MM.1S (cell line): ENCODE measurements around the gene DEPDC7.

ENCODE experiments used
- DNase-seq: peaks from one replicate; pipeline ENCODE4 v3.0.0-alpha.2; 2015
- H2AFZ ChIP-seq: fragments of 300-600 bp; sonication (generic); 2 replicates; pipeline ENCODE4 v1.6.0; 2016; ENCODE audit warnings: antibody characterized with exemption, low read length
- H3F3A ChIP-seq: fragments of 300-600 bp; sonication (generic); 2 replicates; pipeline ENCODE4 v1.6.1; 2016; ENCODE audit warnings: mild to moderate bottlenecking, antibody characterized with exemption, low read length, moderate library complexity, mixed read lengths; ENCODE audit not compliant: insufficient read depth
- H3K27ac ChIP-seq: fragments of 300-600 bp; sonication (generic); 2 replicates; pipeline ENCODE4 v1.5.1; 2016; ENCODE audit warnings: mild to moderate bottlenecking, low read length
- H3K27me3 ChIP-seq: fragments of 300-600 bp; sonication (generic); replicated peaks from 2 replicates; pipeline ENCODE4 v1.6.0; 2016; ENCODE audit warnings: low read length; ENCODE audit not compliant: insufficient read depth
- H3K36me3 ChIP-seq: fragments of 300-600 bp; sonication (generic); replicated peaks from 2 replicates; pipeline ENCODE4 v1.6.1; 2016; ENCODE audit warnings: mild to moderate bottlenecking, low read length, mixed read lengths; ENCODE audit not compliant: insufficient read depth
- H3K4me1 ChIP-seq: fragments of 300-600 bp; sonication (generic); 2 replicates; pipeline ENCODE4 v1.6.1; 2016; ENCODE audit warnings: low read length, mixed read lengths
- H3K4me2 ChIP-seq: fragments of 300-600 bp; sonication (generic); 2 replicates; pipeline ENCODE4 v1.6.0; 2016; ENCODE audit warnings: low read depth, low read length
- H3K4me3 ChIP-seq: fragments of 300-600 bp; sonication (generic); 2 replicates; pipeline ENCODE4 v1.5.1; 2016; ENCODE audit warnings: low read length, mixed read lengths
- H3K79me2 ChIP-seq: fragments of 300-600 bp; sonication (generic); 2 replicates; pipeline ENCODE4 v1.6.1; 2016; ENCODE audit warnings: mixed run types, low read length, mixed read lengths
- H3K9ac ChIP-seq: fragments of 300-600 bp; sonication (generic); 2 replicates; pipeline ENCODE4 v1.6.1; 2016; ENCODE audit warnings: low read length, mixed read lengths
- H3K9me2 ChIP-seq: fragments of 300-600 bp; sonication (generic); replicated peaks from 2 replicates; pipeline ENCODE4 v1.6.1; 2016; ENCODE audit warnings: mild to moderate bottlenecking, low read length, mixed read lengths; ENCODE audit not compliant: insufficient read depth
- H3K9me3 ChIP-seq: fragments of 300-600 bp; sonication (generic); replicated peaks from 2 replicates; pipeline ENCODE4 v1.6.1; 2016; ENCODE audit warnings: mild to moderate bottlenecking, low read length, mixed read lengths; ENCODE audit not compliant: insufficient read depth
- H4K20me1 ChIP-seq: fragments of 300-600 bp; sonication (generic); 2 replicates; pipeline ENCODE4 v1.6.1; 2016; ENCODE audit warnings: mild to moderate bottlenecking, low read length, moderate library complexity, mixed read lengths; ENCODE audit not compliant: insufficient read depth
- CTCF ChIP-seq: fragments of 300-600 bp; sonication (generic); IDR thresholded peaks from 2 replicates; pipeline ENCODE4 v1.5.1; 2016; ENCODE audit warnings: antibody characterized with exemption, low read length, mixed read lengths
- EZH2 ChIP-seq: fragments of 300-600 bp; sonication (generic); optimal IDR thresholded peaks from 2 replicates; pipeline ENCODE3; 2017; ENCODE audit warnings: low read depth, mild to moderate bottlenecking, antibody characterized with exemption, low read length, mixed read lengths
- EZH2phosphoT487 ChIP-seq: fragments of 300-600 bp; sonication (generic); IDR thresholded peaks from 2 replicates; pipeline ENCODE4 v1.6.1; 2018; ENCODE audit warnings: antibody characterized with exemption, low read length

Gene DEPDC7

GRCh38 chr11:33052231-33052630 is 36.6 kb downstream of the DEPDC7 start:
- no peak overlapping the region for H3K4me3 ChIP-seq
- H3K9me3 ChIP-seq: no peaks in the 10 kb centered on the region
- no peak overlapping the region for H3K4me2 ChIP-seq
- H2AFZ ChIP-seq: no peak overlapping the region
- TF ChIP-seq CTCF (no peak), EZH2 (no peak), EZH2phosphoT487 (no peak)
- H3K9me2 ChIP-seq: no peaks in the 10 kb centered on the region
- H3K9ac ChIP-seq: no peak overlapping the region
- H4K20me1 ChIP-seq: no peaks in the 10 kb centered on the region
- no peak for DNase-seq
- no peaks in the 10 kb centered on the region for H3K4me1 ChIP-seq
- H3K27ac ChIP-seq: no peak overlapping the region
- no peaks in the 10 kb centered on the region for H3F3A ChIP-seq
- no peaks in the 10 kb centered on the region for H3K36me3 ChIP-seq
- H3K27me3 ChIP-seq: no peaks in the 10 kb centered on the region
- no peaks in the 10 kb centered on the region for H3K79me2 ChIP-seq

- Histone ChIP-seq H3K36me3 (no peaks in the 10 kb centered on the region; the same call in 1 of the 2 replicates), H3K4me1 (no peaks in the 10 kb centered on the region), H2AFZ (no peak overlapping the region), H3K9me3 (no peaks in the 10 kb centered on the region), H3K9ac (no peak overlapping the region), H3K4me2 (no peak overlapping the region), H3F3A (no peaks in the 10 kb centered on the region), H3K27ac (no peak overlapping the region), H4K20me1 (no peaks in the 10 kb centered on the region), H3K9me2 (no peaks in the 10 kb centered on the region), H3K4me3 (no peak overlapping the region), H3K79me2 (no peaks in the 10 kb centered on the region), H3K27me3 (no peaks in the 10 kb centered on the region)
- TF ChIP-seq EZH2phosphoT487 (no peak), CTCF (no peak), EZH2 (no peak)
- no peak for DNase-seq
These were observed 39.7 kb downstream of the DEPDC7 start for GRCh38 chr11:33055375-33055774.

GRCh38 chr11:33057284-33057683 is 41.6 kb downstream of the DEPDC7 start:
- Histone ChIP-seq H3K4me3 (no peak overlapping the region), H3K27ac (no peak overlapping the region), H3K9me2 (no peaks in the 10 kb centered on the region), H3K4me1 (no peaks in the 10 kb centered on the region), H3K4me2 (no peak overlapping the region), H4K20me1 (no peaks in the 10 kb centered on the region), H3K79me2 (no peaks in the 10 kb centered on the region), H2AFZ (no peak overlapping the region), H3K27me3 (no peaks in the 10 kb centered on the region), H3K9me3 (no peaks in the 10 kb centered on the region), H3K36me3 (no peaks in the 10 kb centered on the region; the same call in 1 of the 2 replicates), H3F3A (no peaks in the 10 kb centered on the region), H3K9ac (no peak overlapping the region)
- DNase-seq: no peak
- TF ChIP-seq CTCF: no peak
- no peak for TF ChIP-seq EZH2
- TF ChIP-seq EZH2phosphoT487: no peak
